GM19043 (cell line): ENCODE measurements around the gene ARPP21.

Experiments used
- ATAC-seq: cut with Tn5 transposase; IDR thresholded peaks from one replicate; pipeline ENCODE4 v1.9.1; 2021; ENCODE audit warnings: low read depth; ENCODE audit not compliant: unreplicated experiment

ARPP21 gene

DNA sequence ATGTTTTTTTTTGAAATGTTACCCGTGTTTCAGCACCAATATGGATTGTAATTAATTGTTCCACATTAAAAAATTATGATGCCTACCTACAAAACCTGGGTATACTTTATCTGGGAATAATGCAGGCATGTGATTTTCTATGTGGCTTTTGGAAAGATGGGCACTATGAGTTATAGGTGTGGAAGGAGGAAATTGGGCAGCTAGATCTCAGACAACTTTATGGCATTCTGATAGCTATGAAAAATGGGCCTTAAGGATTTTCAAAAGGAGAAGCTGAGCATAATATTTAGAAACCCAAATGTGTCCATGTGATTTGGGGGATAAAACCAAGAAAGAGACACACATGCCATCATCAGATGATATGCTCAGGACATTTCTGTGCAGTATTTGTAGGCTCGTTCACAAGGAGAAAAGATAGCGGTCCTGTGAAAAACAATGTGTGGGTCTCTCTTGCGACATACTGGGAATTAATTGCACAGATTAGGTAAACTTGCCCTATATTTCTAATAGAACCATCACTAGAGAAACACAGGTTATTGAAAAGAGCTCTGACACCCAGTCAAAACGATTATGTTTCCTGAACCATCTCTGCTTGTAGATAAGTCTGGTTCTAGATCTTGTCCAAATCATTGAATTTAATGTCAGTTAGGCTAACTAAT, 35.3 kb downstream of the ARPP21 start:
- no peak for ATAC-seq

DNA sequence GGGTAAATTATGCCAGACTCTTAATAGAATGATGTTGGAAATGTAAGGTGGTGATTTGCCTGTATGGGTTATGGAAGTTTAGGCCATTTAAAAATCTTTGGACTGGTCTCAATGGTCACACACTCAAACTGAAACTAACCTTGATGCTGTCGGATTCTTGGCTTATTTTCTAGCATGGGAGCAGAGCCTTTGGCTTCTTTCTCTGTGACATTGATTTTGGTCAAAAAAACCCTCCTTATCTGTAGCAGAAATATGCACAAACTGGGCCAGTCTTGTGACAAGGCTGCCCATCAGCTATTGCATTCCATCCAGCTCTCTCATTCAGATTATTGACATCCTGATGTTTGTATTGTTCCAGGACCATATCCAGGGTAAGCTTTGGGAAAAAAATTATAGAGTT, 35.9 kb downstream of the ARPP21 start:
- ATAC-seq, result no peak

DNA sequence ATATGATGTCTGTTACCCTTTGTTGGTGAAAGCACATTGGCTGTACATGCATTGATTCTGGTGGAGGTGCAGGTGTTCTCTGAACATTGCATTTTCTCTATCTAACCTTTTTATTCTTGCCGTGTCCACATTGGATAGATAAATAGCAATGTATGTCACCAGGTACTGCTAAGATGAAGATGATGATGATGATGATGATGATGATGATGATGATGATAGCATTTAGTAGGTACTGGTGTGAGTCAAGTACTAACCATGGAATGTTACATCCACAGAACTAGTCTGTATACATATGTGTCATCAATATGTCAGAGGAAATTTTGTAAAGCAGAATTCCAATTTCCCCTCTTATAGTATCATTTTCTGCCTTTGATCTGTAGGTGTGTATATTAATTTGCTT, 36.3 kb downstream of the ARPP21 start:
- ATAC-seq, result no peak

DNA sequence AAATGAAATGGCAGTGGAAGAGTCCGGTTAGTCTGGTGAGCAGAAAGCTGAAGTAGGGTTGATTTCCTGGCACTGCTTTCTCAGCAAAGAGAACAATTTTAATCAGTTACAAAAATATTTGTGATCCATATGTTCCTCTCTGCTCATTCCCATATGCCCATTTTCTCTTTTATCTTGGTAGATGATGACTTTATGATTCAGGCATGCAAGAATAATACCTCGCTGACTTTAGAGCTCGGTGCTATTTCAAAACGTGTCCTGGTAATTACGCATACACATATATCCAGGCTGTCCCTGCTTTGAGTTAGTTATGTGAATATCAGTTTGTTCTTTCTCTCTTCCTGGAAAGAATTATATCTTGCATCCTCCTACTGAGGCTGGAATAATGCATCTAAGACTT, 38.5 kb downstream of the ARPP21 start:
- ATAC-seq, result no peak

DNA sequence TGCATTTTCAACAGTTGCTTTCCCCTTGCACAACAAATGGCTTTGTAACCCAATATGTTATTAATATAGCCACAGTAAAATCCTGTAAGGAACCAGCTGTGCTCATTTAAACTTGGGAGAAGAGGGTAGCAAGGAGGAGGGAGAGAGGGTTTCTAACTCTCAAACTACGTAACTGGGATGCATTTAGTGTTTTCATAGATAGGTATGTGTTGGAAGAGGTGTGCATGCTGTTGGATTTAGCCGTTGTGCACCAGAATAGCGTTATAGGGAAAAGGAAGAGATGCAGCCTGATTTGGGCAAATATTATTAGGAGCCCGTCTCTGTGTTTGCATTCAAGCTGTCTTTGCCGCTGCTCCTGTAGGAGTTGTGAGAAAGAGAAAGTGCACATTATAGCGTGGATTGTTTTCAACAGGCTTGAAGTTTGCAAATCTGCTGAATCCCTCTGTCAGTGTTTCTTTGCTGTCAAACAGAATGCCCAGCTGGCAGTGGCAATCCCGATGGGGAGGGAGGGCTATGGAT, 39.4 kb downstream of the ARPP21 start:
- ATAC-seq, result no peak

DNA sequence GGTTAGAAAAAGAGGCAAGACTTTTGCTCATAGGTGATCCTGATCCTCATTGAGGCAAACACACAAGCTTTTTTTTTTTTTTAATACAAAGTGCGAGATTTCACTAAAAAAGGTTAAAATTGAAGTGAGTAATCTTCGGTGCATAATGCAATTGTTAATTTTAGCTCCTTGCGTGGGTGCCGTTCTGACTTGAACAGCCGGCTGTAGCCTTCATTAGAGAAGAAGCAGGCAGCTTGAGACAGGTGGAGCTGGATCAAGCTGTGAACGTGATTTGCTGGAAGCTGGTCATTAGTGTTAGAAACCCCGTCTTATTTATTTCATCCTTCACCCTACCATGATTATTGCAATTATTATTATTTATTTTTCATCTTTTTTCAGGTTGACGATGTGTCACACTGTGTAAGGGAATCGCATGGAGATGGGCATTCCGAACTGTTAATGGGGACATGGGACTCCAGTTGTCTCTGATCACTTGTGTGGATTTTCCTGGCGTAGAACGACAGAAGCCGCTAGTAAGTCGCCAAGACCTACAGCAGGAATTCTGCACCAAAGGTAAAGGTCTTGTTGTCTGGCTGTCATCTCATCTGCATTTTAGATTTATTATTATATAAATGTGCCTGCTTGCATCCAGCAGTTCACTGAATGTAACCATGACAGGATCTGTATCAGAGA, 40.2 kb downstream of the ARPP21 start:
- ATAC-seq, result no peak

DNA sequence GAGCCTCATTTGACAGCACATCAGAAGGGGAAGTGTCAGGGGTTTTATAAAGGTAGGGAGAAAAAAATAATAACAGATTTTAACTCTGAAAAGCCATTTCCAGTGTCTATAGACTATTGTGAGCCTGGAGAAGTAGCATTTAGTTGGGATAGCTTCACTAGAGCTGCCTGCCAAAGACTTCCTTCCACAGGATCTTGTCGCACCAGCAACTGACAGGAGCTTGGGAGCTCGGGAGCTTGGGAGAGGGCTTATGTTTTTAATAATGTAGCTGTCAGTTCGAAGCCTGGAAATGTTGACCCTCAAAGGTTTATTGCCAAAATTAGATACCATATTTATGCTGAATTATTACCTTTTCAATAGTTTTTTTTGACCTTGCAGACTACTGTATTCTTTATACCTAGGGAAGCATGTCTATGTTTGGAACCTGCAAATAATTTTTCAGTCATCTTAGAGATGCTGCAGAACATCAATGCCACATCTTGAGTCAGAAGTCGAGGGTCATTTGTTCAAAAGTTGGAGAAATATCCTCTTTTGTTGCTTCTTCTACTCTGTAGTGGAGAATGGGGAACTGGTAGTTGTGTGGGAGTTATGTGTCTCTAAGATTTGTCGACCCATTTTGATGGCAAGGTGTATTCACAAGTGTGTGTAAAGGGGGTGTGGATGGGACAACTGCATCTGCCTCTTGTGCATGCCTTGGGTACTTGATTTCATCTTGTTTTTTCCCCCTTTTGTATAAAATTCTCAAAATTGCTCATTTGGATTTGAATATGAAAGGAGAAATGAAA, 41.7 kb downstream of the ARPP21 start:
- no peak for ATAC-seq

DNA sequence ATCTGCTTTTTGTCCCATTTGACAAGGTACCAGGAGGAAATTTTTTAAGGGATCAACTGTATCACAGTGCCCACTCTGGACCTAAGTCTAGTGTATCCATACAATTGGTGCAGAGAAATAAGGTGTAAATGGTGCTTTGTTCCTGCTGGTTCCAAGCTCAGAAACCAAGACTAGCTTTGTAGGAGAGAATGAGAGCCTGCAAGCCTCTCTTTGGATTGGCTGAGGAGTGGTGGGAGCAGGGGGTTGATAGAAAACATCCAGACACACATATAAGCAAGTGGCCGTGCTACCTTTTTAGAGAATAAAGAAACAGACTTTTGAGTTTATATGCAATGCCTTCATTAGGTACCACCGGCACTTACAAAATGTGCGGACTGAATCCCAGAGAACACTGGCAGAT, 45.8 kb downstream of the ARPP21 start:
- ATAC-seq, result no peak

DNA sequence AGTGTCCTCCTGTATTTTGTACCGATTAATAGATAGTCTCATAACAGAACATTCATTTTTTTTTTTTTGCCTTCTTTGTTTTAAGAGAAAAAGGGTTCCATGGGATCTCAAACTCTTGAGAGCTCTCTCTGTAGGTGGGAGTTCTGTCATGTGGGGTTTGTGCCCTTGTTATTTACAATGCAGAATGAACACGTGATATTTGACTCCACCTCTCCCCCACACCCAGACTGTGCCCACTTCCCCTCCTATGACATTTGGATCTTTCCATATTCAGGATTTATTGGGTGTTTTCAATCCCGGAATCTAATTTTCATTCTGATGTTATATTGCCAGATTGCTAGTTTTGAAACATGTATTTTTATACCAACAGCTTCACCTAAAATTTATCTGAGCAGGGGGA, 49.5 kb downstream of the ARPP21 start:
- no peak for ATAC-seq

DNA sequence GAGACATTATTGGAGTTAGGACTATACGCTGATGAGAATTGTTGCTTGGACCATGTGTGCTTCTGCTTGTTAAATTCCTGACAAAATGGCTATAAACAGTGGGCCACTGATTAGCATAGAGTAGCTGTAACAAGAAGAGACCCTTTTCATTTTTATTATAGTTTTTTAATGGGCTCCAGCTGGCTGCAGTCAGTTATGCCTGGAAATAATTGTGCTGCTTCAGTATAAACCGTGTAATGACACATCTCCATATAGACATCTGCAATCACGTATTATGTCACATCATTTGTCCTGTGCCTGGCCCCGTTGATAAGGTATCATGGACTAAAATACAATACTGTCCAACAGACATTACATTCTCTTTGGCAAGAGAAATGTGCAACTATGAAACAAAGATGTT, 50.9 kb downstream of the ARPP21 start:
- ATAC-seq, result no peak

DNA sequence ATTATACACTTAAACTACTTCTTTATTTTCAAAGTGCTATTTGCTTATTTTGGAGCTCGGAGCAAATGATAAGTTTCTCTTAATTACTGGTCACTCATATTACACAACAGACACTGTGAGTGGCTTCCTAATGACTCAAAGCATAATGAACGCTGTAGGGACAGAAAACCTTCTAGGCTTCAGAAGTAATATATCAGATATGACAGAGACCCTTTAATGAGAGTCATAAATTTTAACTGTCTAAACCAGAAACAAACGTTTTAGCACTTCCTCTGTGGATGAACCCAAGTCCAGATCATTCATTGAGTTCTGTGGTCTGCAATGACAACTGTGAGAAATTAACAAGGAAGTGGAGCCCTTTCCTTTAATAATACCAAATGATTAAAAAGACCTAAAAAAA, 66.6 kb downstream of the ARPP21 start:
- ATAC-seq, result no peak

DNA sequence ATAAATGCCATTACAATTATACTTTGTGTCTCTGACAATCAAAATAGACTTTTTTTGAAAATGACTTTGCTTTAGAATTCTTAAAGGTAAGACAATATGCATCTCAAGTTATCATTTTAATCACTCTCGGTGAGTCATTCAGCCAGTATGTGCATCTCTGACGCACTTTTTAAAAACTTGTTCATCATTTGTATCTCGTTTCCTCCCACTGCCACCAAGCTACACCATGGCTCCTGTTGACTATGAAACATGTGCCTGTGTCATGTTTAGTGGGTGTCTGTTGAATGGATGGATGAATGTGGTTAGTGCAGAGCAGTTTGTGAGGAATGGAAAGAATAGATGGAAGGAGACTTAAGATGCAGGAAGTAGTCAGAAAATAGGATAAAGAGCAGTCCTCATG, 68.6 kb downstream of the ARPP21 start:
- ATAC-seq, result no peak

DNA sequence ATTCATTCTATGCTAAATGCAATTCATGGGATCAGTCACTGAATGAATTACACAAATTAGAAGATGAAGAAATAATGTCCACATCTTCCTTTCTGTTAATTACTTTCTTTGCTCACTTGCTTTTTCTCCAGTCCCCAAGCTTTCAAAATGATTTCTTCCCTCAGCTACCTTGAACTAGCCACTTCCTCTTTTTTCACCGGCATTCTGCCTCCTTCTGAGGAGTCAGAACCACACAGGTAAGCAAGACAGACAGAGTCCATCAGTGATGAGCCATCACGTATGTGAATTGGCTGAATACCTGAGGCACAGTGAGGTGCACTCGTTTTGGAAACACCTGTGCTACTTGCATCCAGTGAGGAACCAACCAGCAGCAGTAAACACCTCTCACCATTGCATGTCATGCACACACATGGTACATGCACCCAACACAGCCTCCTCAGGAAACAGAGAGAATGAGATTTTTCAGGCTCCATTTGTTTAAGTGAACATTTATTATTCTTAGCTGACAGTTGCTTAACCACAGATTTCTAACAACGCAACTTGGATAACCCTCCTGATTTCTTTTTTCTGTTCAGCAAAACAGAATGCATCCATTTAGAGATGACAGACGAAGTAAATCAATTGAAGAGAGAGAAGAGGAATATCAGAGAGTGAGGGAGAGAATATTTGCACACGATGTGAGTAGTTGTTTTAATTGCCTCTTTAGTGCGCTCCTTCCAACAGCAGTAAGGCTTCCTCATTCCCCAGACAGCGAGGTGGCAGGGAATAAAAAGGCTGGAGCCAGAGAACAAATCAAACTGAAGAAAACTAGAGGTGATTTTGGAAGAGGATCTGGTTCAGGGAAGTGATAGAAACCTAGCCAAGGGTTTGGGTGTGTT, 69.3 kb downstream of the ARPP21 start:
- no peak for ATAC-seq

DNA sequence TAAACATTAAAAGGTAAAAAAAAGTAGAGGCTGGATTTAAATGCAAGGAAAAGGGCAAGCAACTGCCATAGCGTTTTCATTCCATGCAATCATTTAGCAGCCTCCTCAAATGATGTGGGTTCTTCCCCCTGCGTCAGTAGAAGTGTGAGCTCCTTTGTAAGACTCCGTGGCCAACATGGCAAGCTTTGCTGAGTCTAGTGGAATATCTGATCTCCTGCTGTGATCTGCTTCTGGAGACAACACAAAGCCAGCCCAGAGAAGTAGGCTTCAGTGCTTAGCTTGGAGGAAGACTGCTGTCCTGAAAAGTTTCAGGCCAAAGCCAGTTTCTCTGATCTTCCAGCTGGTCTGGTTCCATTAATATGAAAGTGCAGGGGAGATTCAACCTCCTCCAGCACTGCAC, 70.4 kb downstream of the ARPP21 start:
- no peak for ATAC-seq

DNA sequence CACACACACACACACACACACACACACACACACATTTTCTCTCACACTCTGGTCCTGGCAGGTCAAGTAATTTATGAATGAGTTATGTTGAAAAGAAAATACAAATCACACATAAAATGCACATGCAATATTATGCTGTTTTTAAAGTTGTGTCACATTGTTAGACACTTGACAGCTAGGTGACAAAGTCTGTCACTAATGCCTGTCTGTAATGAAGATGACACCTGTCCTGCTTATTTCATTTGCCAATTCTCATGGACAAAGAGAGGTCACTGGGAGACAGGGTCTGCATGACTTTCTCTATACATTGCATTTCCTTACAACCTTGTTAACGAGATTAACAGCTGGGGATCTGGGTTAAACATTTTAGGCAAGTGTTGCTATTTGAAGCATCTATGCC, 71.2 kb downstream of the ARPP21 start:
- no peak for ATAC-seq

DNA sequence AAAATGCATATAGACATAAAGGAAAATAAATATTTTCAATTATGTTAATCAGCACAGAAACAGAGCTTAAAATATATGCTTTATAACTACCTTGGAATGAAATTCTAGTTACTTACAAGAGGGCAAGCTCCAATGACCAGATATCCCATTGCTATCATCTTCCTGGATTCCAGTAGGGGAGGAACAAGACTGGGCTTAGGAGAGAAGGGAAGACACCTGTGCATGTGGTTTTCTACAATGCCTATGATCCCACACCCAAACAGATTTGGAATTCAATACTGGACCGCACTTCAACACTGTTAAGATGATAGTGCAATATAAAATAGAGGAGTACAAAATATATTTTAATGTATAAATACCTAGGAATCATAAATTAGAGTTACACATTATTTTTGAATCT, 79.6 kb downstream of the ARPP21 start:
- ATAC-seq, result no peak

DNA sequence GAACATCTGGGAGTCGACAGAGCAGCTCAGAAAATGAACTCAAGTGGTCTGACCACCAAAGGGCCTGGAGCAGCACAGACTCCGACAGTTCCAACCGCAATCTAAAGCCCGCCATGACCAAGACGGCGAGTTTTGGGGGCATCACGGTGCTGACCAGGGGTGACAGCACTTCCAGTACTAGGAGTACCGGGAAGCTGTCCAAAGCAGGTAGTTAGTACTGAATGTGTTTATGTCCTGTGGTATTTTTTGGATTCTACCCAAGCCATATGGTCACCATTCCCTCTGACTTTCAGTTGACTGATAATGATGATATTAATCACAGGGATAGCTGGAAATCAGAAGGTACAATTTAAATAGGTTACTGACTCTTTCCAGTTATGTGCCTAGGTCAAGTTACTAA, 82.3 kb downstream of the ARPP21 start:
- ATAC-seq, result no peak

DNA sequence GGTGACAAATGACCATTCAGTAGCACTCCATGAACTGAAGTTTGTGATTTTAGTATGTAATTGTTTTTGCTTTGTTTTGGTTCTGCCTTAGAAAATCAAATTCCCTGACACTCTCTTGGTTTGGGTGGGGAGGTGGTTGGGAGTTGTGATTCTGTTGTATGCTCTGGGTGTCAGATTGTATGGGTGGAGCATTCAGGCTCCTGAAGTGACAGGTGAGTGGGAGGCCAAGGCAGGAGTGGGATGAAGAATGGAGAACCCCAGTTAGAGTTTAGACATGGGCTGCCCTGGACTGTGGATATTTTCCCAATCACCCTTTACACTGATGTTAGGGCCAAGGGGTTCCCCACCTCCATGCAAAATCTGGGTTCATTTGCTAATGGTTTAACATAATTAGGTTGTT, 83.6 kb downstream of the ARPP21 start:
- ATAC-seq, result no peak

DNA sequence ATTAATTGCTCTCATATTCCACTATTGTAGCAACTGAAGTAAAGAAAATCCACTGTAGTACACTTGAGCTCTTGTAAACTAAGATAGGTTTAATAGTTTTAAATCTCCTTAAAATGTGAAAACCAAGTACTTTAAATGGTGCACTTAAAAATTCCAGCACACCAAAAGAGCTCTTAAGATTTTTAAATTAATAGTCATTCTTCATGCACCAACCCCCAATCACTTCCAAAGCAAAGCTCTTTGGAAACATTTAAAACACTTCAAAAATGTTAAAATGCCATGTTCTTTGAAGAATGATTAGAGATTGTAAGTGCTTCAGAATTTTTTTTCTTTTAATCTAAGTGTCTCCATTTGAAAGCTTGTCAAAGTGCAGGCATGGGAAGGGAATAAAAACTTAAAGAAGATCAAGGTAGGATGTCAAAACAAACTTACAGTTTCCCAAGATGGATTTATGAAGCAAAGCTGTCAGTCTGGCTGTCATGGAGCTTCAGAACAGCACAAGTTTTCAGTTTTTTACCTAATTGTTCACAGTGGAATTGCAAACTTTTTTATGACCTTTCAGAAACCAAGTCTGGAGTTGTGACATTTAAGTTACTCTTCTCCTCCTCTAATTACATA, 84.3 kb downstream of the ARPP21 start:
- ATAC-seq, result no peak

DNA sequence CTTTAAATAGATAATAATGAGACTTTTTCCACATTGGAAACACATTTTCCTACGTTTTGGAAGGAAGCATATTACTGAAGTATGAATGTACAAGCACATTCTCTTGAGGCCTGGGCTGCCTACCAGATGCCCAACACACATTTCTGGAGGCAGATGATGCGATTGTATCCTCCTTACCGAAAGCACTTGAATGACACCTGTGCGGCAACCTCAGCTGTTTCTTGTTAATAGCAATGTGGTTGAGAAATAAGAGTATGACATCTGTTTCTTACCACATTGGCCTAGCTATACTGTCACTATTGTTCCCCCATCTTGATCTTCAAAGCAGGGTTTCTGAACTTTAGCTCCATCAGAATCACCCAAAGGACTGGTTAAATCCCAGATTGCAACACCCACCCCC, 84.8 kb downstream of the ARPP21 start:
- ATAC-seq, result no peak
